HG03520 (cell line): ENCODE measurements around the gene MGAT4B.
A peak's percentile ranks its signal among the peaks of the same experiment; 100 is the strongest.
"Not testable (repeated sequence)": the region's sequence is repeated elsewhere in the genome, so short reads cannot be mapped to it uniquely, and the experiment has no call there.

ENCODE experiments used
- ATAC-seq: cut with Tn5 transposase; IDR thresholded peaks from one replicate; pipeline ENCODE4 v1.9.1; 2021; ENCODE audit warnings: mild to moderate bottlenecking, moderate library complexity; ENCODE audit not compliant: unreplicated experiment

The MGAT4B gene

DNA sequence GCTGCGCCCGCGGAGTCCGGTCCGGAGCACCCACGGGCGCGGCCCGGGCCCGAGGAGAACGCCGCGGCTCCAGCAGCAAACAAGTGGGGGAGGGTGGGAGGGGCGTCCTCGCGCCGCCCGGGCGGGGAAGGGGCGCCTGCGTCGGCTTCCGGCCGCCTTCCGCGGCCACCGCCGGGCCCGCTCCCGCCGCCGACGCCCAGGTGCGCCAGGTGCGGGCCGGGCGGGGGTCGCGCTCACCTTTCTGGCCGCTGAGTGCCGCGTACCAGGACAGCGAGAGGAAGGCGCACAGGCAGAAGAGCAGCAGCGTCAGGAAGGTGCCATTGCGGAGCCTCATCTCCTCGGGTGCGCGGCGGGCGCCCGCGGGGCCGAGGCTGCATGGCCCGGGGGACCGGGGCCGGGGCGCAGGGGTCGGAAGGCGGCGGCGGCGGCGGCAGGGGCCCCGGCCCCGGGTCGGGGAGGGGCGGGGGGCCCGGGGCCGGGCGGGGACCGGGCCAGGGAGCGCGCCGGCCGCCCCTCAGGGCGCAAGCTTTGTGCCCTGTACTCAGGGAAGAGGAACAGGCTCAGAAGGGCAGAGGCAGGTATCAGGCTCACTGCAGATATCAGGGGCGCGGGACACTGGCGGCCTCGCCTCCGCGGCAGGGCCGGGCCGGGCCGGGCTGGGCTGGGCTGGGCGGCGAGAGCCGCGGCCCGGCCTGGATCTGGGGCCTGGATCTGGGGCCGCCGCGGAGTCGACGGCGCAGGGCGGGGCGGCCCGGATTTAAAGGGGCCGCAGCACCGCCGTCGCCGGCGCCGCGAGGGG is at the start of gene MGAT4B:
MGAT4B (minus strand) TSS at position 617 of the 799 bp plus-strand sequence; CDS start at position 334, 283 bp downstream.
- ATAC-seq, result peak; percentile 58

DNA sequence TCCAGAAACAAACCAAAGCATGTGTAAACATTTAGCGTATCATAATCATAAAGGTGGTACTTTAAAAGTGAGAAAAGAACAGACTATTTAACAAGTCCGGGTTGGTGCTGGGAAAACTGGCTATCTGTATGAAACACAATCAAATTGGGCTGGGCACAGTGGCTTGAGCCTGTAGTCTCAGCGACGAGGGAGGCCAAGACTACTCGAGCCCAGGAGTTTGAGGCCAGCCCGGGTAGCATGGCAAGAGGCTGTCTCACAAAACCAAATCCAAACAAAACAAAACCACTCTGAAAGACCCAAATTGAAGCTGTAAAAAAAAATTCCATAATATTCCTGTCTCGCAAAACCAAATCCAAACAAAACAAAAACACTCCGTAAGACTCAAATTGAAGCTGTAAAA is 47.7 kb upstream of the MGAT4B start:
- no peak for ATAC-seq

DNA sequence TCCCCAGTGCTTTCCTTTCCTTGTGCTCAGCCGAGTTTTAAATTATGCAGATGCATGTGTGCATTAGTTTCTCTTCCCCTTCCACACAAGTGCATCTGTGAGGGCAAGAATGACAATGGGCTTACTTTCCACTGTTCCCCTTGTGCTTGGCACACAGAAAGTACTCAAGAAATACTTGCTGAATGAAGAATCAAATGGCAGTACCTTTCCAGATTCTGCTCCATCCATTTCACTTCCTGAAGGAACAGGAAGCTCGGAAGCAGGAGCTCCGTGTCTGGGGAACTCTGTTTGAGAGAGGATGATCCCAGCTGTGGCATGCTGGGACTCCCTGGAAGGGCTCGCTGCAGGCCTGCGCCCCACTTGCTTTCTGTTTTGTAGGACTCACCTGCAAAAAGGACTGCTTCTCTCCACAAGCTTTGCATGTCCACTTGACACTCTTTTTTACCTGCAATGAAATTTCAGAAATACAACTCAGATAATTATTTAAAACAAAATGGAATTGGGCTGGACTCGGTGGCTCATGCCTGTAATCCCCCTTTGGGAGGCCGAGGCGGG is 46.4 kb upstream of the MGAT4B start:
- peak; percentile 86 for ATAC-seq

DNA sequence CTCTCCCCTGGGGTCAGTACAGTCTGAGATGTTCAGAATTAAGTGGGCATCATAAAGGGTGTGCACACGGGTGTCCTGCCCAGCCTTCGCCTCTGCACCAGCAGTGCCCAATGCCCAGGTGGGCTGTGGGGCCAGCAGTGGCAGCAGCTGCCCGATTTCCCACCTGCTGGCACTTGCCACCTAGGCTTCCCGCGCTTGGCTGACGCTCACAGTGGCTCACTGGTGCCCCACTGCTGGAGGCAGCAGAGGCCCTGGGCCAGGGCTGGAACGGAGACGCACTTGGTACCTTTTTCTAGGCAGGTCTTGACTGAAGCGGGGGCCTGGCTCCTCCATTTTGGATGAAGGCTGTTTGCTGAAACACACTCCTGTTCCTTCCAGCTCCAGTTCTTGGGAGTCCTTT is 35.0 kb upstream of the MGAT4B start:
- ATAC-seq, result no peak

DNA sequence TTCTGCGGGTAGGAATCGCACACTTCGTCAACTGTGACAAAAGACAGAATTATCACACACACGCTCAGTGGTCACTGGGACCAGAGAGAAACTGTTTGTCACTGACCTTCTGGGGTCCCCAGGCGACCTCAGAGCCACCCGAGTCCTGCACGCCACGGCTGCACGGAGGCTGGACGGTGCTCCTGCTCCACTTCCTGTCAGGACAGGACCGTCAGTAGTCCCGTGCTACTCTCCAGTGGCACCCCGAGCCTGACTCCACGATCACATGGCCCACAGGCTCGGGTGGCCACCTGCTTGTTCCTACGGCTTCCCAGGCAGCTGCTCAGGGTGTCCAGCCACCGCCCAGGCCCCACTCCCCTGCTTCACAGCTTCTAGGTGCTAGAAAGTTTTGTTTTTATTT is 34.1 kb upstream of the MGAT4B start:
- no peak for ATAC-seq

DNA sequence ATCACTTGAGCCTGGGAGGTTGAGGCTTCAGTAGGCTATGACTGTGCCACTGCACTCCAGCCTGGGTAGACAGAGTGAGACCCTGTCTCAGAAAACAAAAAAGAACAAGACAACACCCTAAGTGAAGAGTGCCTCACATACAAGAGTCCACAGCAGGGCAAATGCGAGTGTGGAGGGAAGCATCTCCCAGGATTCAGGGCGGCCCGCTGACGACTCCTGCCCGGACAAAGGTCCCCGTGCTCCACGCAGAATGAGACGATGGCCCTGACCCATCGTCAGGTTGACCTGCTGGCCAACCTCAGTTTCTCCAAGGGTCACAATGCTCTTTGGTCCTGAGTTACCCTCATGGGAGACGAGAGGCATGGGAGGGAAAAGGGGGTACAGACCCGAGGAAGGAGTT is 33.7 kb upstream of the MGAT4B start:
- ATAC-seq, result no peak

DNA sequence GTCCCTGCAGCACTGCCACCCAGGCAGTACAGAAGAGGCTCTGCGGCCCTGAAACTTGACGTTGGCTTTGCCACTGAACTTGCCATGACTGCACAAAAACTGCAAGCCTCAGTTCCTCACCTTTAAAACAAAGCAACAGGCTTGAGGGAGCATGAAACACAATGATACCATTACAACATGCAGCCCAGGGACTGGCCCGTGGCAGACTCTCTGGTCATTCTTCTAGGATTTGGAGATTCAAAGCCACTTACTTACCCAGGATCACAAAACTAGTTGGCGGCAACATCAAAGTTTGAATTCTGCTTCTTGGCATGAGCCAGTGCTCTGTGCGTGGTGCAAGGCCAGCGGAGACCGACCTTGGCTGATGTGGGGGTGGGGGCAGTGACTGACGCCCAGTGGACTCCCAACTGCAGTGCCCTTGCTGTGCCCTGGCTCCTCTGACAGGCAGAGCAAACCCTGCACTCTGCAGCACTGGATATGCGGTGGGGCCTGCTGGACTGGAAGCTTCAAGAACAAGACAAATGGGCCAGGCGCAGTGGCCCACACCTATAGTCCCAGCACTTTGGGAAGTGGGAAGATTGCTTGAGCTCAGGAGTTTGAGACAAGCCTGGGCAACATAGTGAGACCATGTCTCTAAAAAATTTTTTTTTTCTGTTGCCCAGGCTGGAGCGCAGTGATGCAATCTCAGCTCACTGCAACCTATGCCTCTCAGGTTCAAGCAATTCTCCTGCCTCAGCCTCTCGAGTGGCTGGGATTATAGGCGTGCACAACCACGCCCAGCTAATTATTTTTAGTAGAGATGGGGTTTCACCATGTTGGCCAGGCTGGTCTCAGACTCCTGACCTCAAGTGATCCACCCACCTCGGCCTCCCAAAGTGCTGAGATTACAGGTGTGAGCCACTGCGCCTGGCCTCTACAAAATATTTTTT is 32.9 kb upstream of the MGAT4B start:
- no peak for ATAC-seq

DNA sequence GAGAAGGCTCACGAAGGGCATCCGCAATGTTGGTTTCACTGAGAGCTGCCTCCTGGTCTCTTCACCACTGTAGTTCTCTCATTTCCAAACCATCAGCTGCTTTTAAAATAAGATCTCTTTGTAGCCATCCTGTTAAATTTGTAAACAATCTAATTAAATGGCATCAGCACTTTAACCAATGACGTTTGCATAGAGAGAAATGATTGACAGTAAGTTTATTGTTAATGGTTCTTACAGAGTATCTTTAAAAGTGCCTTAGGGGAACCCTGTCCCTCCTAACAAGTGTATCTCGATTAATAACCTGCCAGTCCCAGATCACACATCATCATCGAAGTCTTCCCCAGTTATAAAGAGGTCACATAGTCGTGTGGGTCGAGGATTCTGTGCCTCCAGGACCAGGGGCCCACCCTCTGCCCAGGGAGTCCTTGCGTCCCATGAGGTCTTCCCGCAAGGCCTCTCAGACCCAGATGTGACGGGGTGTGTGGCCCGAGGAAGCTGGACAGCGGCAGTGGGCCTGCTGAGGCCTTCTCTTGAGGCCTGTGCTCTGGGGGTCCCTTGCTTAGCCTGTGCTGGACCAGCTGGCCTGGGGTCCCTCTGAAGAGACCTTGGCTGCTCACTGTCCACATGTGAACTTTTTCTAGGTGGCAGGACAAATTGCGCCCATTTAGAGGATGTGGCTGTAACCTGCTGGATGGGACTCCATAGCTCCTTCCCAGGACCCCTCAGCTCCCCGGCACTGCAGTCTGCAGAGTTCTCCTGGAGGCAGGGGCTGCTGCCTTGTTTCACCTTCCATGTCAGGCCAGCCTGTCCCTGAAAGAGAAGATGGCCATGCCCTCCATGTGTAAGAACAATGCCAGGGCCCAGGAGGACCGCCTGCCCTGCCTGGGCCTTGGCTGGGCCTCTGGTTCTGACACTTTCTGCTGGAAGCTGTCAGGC is 30.7 kb upstream of the MGAT4B start:
- ATAC-seq, result no peak

DNA sequence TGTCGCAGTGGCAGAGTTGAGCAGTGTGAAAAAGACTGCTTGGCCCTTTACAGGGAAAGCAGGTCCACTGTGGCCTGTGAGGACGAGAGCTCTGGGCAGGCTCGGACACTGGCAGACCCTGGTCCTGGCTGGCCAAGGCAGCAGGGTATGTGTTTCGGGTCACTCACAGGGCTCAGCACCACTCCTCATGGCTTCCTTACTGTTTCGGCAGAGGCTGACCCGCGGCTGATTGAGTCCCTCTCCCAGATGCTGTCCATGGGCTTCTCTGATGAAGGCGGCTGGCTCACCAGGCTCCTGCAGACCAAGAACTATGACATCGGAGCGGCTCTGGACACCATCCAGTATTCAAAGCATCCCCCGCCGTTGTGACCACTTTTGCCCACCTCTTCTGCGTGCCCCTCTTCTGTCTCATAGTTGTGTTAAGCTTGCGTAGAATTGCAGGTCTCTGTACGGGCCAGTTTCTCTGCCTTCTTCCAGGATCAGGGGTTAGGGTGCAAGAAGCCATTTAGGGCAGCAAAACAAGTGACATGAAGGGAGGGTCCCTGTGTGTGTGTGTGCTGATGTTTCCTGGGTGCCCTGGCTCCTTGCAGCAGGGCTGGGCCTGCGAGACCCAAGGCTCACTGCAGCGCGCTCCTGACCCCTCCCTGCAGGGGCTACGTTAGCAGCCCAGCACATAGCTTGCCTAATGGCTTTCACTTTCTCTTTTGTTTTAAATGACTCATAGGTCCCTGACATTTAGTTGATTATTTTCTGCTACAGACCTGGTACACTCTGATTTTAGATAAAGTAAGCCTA is 29.8 kb upstream of the MGAT4B start:
- no peak for ATAC-seq

DNA sequence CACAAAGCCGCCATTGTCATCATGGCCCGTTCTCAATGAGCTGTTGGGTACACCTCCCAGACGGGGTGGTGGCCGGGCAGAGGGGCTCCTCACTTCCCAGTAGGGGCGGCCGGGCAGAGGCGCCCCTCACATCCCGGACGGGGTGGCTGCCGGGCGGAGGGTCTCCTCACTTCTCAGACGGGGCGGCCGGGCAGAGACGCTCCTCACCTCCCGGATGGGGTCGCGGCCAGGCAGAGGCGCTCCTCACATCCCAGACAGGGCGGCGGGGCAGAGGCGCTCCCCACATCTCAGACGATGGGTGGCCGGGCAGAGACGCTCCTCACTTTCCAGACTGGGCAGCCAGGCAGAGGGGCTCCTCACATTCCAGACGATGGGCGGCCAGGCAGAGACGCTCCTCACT is 28.2 kb upstream of the MGAT4B start:
- not testable (repeated sequence) for ATAC-seq

DNA sequence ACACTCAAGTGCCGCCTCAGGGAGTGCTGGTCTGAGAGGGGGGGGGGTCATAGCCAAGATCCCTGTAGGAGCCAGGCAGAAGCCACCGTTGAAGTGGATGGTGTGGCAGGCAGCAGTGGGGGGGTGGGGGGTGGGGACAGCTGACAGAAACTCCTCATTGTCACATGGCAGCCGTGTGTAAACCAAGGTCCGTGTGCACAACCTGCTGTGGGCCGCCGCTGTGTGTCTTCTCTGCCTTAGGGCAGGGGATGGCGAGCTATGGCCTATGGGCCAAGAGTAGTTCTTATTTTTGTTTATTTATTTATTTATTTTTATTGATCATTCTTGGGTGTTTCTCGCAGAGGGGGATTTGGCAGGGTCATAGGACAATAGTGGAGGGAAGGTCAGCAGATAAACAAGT is 27.5 kb upstream of the MGAT4B start:
- no peak for ATAC-seq

DNA sequence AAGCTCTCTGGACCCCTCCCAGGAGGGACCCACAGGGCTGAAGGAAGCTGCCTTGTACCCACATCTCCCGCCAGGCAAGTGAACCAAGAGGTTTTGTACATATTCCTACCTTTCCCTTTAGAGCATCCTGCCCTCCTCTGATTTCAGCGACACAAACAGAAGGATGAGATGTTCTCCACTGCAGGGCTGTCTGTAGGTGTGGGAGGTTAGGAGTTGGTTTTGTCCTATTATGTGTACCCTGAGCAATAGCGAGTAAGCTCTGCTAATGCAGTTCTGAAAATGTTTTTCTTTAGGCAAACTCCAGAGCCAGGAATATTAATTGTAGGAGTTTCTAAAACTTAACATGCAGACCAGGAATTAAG is 27.0 kb upstream of the MGAT4B start:
- ATAC-seq, result no peak

DNA sequence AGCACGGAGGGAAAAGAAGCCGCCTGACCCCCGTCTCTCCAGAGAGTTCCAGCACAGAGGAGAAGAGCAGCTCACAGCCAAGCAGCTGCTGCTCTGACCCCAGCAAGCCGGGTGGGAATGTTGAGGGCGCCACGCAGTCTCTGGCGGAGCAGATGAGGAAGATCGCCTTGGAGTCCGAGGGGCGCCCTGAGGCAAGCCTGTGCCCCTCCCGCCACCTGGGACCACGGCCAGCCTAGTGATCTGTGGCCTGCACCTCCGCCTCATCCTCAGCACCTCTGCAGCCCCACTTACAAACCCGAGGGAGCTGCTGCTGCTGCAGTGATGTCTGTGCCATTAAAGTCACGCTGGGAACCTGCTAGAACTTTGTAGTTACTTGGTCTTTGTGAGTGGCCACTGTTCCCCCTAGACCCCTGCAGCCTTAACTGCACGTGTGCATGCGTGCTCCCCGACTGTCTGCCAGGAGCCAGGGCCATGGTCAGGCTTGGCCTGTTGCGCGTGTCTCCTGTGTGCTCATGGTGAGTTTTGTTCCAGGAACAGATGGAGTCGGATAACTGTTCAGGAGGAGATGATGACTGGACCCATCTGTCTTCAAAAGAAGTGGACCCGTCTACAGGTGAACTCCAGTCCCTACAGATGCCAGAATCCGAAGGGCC is 26.5 kb upstream of the MGAT4B start:
- ATAC-seq, result no peak

DNA sequence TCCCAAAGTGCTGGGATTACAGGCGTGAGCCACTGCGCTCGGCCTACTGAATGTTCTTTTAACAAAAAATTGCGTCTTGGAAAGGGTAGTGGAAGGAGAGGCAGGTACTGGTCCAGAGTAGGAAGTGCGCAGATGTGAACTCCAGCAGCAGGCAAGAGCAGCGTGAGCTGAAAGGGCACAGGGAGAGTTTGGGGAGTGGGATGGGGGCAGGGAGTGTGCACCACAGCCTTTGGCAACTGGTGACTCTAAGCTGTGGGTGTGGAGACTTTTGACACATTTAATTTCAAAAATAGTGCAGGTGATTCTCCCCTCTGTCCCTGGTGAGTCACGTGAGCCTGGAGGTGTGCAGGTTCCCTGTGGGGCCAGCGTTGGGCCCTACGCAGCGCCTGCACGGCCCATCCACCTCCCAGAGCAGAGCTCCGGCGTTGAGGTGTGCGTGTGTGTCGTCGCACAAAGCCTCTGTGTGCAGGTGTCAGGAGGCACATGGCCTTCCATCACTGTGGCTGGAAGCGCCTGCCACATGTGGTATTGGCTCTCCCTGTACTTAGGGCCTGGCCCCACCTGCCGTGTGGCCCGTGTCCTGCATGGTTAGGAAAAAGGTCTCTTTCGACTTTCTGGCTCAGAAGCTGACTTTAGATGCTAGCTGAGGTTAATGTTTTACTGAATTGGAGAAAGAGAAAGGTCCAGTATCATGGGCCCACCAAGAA is 25.5 kb upstream of the MGAT4B start:
- ATAC-seq, result no peak

DNA sequence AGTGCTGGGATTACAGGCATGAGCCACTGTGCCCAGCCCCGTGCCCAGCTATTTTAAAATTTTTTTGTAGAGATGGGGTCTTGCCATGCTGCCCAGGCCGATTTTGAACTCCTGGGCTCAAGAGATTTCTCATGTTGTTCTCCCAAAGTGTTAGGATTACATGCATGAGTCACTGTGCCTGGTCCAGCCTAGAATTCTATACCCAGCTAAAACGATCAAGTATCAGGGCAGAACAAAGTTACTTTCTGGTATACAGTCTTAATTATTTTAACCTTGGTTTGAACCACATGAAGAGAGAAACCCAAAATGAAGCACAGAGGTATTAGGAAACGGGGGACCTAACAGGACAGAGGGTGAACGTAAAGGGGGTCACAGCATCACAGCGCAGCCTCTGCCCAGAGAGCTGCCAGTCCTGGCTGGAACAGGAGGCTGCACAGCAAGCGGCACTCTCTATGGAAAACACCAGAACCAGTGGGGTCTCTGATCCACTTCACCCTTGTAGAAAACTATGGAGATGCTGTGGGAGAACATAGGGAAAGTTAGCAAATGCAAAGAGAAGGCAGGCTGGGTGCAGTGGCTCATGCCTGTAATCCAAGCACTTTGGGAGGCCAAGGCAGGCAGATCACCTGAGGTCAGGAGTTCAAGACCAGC is 24.3 kb upstream of the MGAT4B start:
- no peak for ATAC-seq

DNA sequence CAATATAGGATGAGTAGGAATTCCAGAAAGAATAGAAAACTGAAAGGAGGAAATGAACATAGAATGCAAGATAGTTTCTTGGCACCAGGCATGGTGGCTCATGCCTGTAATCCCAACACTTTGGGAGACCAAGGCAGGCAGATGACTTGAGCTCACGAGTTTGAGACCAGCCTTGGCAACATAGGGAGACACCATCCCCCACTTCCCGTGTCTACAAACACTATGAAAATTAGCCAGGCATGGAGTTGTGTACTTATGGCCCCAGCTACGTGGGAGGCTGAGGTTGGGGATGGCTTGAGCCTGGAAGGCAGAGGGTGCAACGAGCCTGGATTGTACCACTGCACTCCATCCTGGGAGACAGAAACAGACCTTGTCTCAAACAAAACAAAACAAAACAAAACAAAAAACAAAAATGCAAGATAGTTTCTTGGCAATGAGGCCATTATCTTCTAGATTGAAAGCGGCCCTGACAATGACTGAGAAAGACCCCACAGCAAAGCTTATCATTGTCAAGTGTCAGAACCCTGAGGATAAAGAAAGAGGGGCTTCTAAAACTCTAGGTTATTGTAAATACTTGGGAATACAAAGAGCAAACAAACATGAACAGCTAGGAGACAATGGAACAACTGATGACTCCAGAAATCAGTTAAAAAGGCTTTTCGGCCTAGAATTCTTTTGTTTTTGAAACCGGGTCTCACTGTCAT is 23.2 kb upstream of the MGAT4B start:
- no peak for ATAC-seq

DNA sequence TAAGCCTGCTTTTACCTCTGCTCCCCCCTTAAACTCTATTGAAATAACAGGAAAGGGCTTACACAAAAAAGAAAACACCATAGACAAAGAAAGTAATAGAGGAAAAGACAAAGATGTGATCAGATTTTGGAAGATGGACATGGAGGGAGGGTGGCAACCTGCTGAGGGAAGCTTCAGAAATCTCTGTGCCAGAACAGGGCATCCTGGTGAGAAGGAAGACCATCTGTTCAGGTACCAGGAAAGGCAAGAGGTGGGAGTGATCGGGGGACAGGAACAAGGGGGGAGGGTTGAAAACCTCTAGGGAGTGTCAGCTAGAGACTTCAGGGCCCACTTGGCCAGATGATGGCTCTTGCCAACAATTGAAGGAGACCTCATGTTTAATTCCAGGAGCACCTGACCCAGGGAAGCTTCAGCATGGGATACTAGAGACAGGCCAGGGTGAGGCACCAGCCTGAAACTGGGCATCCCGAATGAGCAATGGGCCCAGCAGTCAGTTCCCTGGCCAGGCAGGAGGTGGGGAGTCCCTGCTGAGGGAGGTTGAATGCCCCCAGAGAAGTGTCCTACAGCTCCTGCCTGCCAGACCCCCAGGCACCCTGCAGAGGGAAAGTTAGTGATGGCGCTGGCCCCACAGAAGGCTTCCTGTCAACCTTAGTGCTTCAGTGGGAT is 22.2 kb upstream of the MGAT4B start:
- ATAC-seq, result no peak
